ENCODE measurements around the gene ATP6V0B.

Gene ATP6V0B

GRCh38 chr1:43954036-43954435, 20.7 kb upstream of the ATP6V0B start:
- TF ChIP-seq, protein P1, sequence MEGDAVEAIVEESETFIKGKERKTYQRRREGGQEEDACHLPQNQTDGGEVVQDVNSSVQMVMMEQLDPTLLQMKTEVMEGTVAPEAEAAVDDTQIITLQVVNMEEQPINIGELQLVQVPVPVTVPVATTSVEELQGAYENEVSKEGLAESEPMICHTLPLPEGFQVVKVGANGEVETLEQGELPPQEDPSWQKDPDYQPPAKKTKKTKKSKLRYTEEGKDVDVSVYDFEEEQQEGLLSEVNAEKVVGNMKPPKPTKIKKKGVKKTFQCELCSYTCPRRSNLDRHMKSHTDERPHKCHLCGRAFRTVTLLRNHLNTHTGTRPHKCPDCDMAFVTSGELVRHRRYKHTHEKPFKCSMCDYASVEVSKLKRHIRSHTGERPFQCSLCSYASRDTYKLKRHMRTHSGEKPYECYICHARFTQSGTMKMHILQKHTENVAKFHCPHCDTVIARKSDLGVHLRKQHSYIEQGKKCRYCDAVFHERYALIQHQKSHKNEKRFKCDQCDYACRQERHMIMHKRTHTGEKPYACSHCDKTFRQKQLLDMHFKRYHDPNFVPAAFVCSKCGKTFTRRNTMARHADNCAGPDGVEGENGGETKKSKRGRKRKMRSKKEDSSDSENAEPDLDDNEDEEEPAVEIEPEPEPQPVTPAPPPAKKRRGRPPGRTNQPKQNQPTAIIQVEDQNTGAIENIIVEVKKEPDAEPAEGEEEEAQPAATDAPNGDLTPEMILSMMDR (conservative IDR thresholded peaks at IDR 0.05; ENCODE audit: low read length) = no peak

GRCh38 chr1:43956234-43956633, 18.5 kb upstream of the ATP6V0B start:
- TF ChIP-seq, protein P1 (conservative IDR thresholded peaks at IDR 0.05; ENCODE audit: low read length) = no peak
- H3K4me3 ChIP-seq (ENCODE audit: low read length) = no peak overlapping the region
- no peak for DNase-seq (ENCODE audit: low read depth)

More at GRCh38 chr1:43954036-43954435, 20.7 kb upstream of the ATP6V0B start:
- no peak overlapping the region for H3K4me3 ChIP-seq (ENCODE audit: low read length)
- DNase-seq (ENCODE audit: low read depth) = no peak

- no peak overlapping the region for H3K4me3 ChIP-seq (ENCODE audit: low read length)
- DNase-seq (ENCODE audit: low read depth) = no peak
- TF ChIP-seq, protein P1 (conservative IDR thresholded peaks at IDR 0.05; ENCODE audit: low read length) = no peak
These were observed 17.2 kb upstream of the ATP6V0B start for GRCh38 chr1:43957407-43958040.

DNA sequence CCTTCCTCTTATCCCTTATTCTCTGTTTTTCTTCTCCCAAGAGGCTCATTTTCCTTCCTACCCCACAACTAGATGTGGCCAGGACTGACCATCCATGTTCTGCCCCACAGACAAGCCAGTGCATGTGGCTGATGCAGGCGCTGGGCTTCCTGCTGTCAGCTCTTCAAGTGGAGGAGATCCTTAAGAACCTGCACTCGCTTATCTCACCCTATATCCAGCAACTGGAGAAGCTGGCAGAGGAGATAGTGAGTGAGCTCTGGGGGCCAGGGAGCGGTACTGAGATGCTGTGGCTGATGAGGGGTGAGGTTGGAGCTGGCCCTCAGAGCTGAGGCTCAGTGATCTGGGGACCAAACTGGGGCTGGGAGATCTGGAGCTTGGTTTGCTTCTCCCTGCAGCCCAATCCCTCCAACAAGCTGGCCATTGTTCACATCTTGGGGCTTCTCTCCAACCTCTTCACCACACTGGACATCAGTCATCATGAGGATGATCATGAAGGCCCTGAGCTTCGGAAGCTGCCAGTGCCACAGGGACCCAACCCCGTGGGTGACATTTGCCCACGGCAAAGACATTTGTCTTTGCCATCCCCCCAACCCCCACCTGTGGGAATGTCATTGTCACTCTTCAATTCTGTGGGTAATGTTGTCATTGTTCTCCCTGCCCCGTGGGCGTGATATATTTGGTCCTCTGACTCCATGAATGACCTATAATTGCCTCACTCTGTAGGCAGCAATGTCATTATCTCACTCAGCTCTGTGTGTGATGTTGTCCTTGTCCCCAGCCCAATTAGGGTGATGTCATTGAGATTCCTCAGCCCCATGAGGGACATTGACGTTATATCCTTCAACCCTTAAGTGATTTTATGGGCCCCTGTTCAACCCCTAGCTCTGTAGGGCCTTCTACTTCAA, 16.2 kb upstream of the ATP6V0B start:
- TF ChIP-seq, protein P1 (conservative IDR thresholded peaks at IDR 0.05; ENCODE audit: low read length) = no peak
- no peak overlapping the region for H3K4me3 ChIP-seq (ENCODE audit: low read length)
- DNase-seq (ENCODE audit: low read depth) = no peak

DNA sequence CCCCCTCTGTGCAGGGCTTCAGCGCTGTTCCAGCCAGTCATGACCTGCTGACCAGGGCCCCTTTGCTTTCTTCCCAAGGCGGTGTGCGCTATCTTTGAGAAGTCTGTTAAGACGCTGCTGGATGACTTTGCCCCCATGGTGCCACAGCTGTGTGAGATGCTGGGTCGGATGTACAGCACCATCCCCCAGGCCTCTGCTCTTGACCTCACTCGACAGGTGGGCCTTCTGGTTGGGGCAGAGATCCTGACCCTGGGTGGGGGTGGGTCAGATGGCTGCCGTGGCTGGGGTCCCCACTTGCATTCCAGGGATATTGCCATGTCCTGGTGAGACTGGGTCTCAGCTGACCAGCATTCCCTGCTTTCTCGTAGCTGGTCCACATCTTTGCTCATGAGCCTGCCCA, 14.0 kb upstream of the ATP6V0B start:
- H3K4me3 ChIP-seq (ENCODE audit: low read length) = no peak overlapping the region
- DNase-seq (ENCODE audit: low read depth) = no peak
- TF ChIP-seq, protein P1 (conservative IDR thresholded peaks at IDR 0.05; ENCODE audit: low read length) = no peak

DNA sequence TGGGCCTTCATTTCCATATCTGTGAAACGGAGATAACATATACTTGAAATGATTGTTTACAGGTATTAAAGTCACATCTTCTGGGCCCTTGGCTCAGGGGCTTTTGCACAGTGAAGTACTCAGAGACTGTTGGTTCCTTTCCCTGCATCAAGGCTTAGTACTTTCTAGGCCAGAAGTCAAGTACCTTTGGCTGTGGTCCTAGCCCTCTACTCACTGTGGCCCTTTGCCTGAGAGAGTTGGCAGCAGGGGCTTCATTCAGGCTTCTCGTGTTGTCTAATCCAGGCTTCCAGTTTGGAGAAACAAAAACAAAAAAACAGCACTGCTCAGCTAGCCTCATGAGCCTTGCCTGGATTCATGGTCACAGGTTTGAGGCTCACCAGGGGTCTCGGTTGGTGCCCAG, 13.1 kb upstream of the ATP6V0B start:
- no peak overlapping the region for H3K4me3 ChIP-seq (ENCODE audit: low read length)
- TF ChIP-seq, protein P1 (conservative IDR thresholded peaks at IDR 0.05; ENCODE audit: low read length) = no peak

DNA sequence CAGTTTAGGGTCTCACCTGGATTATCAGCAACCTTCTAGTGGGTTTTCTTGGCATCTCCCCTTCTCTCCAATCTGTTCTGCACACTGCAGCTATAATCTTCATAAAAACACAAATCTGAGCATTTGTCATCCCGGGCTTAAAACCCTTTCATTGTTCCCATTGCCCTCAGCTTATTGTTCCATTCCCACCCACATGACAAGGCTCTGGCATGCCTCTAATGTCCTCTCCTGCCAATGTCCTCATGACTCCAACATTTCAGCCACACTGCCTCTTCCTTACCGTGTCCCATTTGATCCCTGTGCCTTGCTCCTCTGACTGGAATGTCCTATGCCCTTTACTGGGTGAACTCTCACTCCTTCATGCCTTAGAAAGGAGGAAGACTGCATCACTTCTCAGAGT, 12.4 kb upstream of the ATP6V0B start:
- H3K4me3 ChIP-seq (ENCODE audit: low read length) = no peak overlapping the region
- no peak for DNase-seq (ENCODE audit: low read depth)
- TF ChIP-seq, protein P1 (conservative IDR thresholded peaks at IDR 0.05; ENCODE audit: low read length) = no peak

More for the DNA sequence above, 13.1 kb upstream of the ATP6V0B start:
- DNase-seq (ENCODE audit: low read depth) = no peak

Measured in AG10803 (cell line).